Upper lobe of left lung (tissue), 6 donors: ENCODE data around the gene ADAM12. TPM values are rescaled to one million over a fixed set of nuclear protein-coding genes. Genes with fewer than 3 reads are reported as not detected.

Experiments
- ATAC-seq, 2 donors: fragments of 200-7000 bp; cut with Tn5 transposase; one replicate each; pipeline ENCODE4 v1.9.1; 2022; ENCODE audit warnings: mild to moderate bottlenecking in 2 of 2, moderate library complexity in 2 of 2; ENCODE audit not compliant: low FRiP score in 2 of 2
- DNase-seq, 2 donors: peaks; one replicate each; pipeline ENCODE4 v3.0.0-alpha.2; 2019 to 2020
- H3K27ac ChIP-seq, 4 donors: fragments of 200-600 bp; sonication (generic); one replicate each; pipeline ENCODE4 v1.5.1; 2016 to 2019
- H3K27me3 ChIP-seq, 4 donors: fragments of 200-600 bp; sonication (generic); one replicate each; pipeline ENCODE4 v1.5.1; 2017 to 2019
- H3K36me3 ChIP-seq, 4 donors: fragments of 200-600 bp; sonication (generic); one replicate each; pipeline ENCODE4 v1.5.1; 2016 to 2019
- H3K4me1 ChIP-seq, 4 donors: fragments of 200-600 bp; sonication (generic); one replicate each; pipeline ENCODE4 v1.5.1; 2018 to 2019
- H3K4me3 ChIP-seq, 4 donors: fragments of 200-600 bp; sonication (generic); one replicate each; pipeline ENCODE4 v1.5.1; 2017 to 2019; ENCODE audit warnings: mild to moderate bottlenecking in 2 of 4, moderate library complexity in 1 of 4
- H3K9me3 ChIP-seq, 4 donors: fragments of 200-600 bp; sonication (generic); one replicate each; pipeline ENCODE4 v1.5.1; 2018 to 2019
- CTCF ChIP-seq, 6 experiments: fragments of 450-650 bp in 4 of 6; fragments of 200-600 bp in 2 of 6; sonication (generic) in 2 of 6; IDR thresholded peaks; one replicate each; pipeline ENCODE4 v1.5.1; 2016 to 2019; ENCODE audit warnings: antibody characterized with exemption in 6 of 6
- EP300 ChIP-seq, 4 donors: sonication (generic); formaldehyde crosslinking; IDR thresholded peaks; one replicate each; pipeline ENCODE4 v1.5.1; 2017; ENCODE audit warnings: antibody characterized with exemption in 4 of 4, control low read depth in 2 of 4
- POLR2A ChIP-seq, 4 donors: fragments of 450-650 bp; IDR thresholded peaks; one replicate each; pipeline ENCODE4 v1.5.1; 2016 to 2017; ENCODE audit warnings: antibody characterized with exemption in 4 of 4, mild to moderate bottlenecking in 2 of 4
- POLR2AphosphoS5 ChIP-seq, 2 donors: sonication (generic); formaldehyde crosslinking; IDR thresholded peaks; one replicate each; pipeline ENCODE4 v1.5.1; 2017; ENCODE audit warnings: antibody characterized with exemption in 2 of 2
- WGBS, 2 donors: methylation state at CpG; one replicate each; pipeline ENCODE4 v1.1.5; 2017 to 2018; 5-methylcytosine and 5-hydroxymethylcytosine counted together
- total RNA-seq, 6 donors: library from RNA; depleted of rRNA in 4 of 6; stranded (reverse); fragments of >200 nt in 4 of 6; gene quantifications; one replicate each; pipeline versions ENCODE4 v1.1.0 to v1.2.1, GENCODE V29; 2016 to 2021
- donor health status: DM: no; HTN: no; CAD: no; lungs with moderate emphysema.
- donor health status: DM: no; HTN: yes; CAD: no; lungs with severe emphysema.

The ADAM12 gene
- total RNA-seq, 6 donors from 2014 or later: 0.44 to 3.7 (median 0.82) TPM

GRCh38 chr10:126224967-126225671, 163.2 kb downstream of the ADAM12 start:
- H3K27ac ChIP-seq: no peak overlapping the region
- H3K4me3 ChIP-seq: no peak overlapping the region
- no peak for TF ChIP-seq CTCF (IDR thresholded peaks at IDR 0.05)
- TF ChIP-seq EP300 (IDR thresholded peaks at IDR 0.05): no peak
- TF ChIP-seq POLR2AphosphoS5 (IDR thresholded peaks at IDR 0.05): no peak
- TF ChIP-seq POLR2A (IDR thresholded peaks at IDR 0.05): no peak
- no peaks in the 10 kb centered on the region for H3K36me3 ChIP-seq
- no peaks in the 10 kb centered on the region for H3K9me3 ChIP-seq
- WGBS, 2 donors: 78 to 80% methylated on average over 20 of the region's 20 CpGs
- no peaks in the 10 kb centered on the region for H3K27me3 ChIP-seq
- DNase-seq (no peak), ATAC-seq (no peak)
- H3K4me1 ChIP-seq: no peaks in the 10 kb centered on the region

GRCh38 chr10:126223512-126224067, 164.7 kb downstream of the ADAM12 start:
- H3K4me3 ChIP-seq: no peak overlapping the region
- TF ChIP-seq EP300 (IDR thresholded peaks at IDR 0.05) (no peak), POLR2AphosphoS5 (IDR thresholded peaks at IDR 0.05) (no peak), CTCF (IDR thresholded peaks at IDR 0.05) (no peak), POLR2A (IDR thresholded peaks at IDR 0.05) (no peak)
- H3K27ac ChIP-seq: no peak overlapping the region
- ATAC-seq (no peak), DNase-seq (no peak)
- H3K27me3 ChIP-seq: no peaks in the 10 kb centered on the region
- H3K9me3 ChIP-seq: no peaks in the 10 kb centered on the region
- no peaks in the 10 kb centered on the region for H3K4me1 ChIP-seq
- H3K36me3 ChIP-seq: no peaks in the 10 kb centered on the region
- WGBS, 2 donors: 83 to 88% methylated on average over 10 of the region's 10 CpGs

DNA sequence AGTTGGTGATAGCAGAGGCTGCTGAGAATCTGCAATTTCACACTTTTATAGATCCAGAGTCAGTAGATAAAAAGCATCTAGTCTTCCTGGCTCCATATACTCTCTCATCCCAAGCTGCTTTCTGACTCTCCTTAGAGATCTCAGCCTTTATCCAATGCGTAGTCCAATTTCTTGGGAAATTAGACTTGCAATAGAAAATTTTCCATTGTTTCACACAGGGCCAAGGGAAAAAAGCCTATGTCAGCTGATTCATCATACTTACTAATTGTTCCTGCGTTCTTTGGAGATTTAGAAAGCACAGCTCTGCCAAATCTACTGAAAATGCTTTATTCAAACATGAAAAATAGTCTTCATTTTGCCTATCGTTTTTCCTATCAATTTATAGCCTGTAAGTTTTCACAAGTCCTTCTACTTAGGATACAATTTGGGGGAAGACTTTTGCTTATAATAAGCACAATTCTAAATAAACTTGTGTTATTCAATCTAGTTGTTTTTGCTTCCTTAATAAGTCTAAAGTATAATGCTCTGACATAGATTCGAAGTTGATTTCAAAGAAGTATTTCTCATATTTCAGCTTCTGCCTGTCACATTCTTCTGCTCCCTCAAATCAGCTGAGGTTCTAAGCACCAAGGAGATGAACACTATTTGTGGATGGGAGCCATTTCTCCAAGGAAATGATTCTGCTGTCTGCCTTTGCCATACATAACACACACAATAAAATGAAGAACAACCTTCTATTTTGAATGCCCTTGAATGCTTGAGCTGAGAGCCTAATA, 165.4 kb downstream of the ADAM12 start:
- ATAC-seq (peak in 1 of 2 donors; percentile 35), DNase-seq (no peak)
- TF ChIP-seq CTCF (IDR thresholded peaks at IDR 0.05): no peak
- TF ChIP-seq POLR2A (IDR thresholded peaks at IDR 0.05): no peak
- TF ChIP-seq EP300 (IDR thresholded peaks at IDR 0.05): no peak
- no peak for TF ChIP-seq POLR2AphosphoS5 (IDR thresholded peaks at IDR 0.05)
- Histone ChIP-seq H3K4me1 (no peaks in the 10 kb centered on the region), H3K9me3 (no peaks in the 10 kb centered on the region), H3K27ac (no peak overlapping the region), H3K4me3 (no peak overlapping the region), H3K27me3 (no peaks in the 10 kb centered on the region), H3K36me3 (no peaks in the 10 kb centered on the region)
- WGBS, 2 donors: 62 to 70% methylated on average over 4 of the region's 4 CpGs

DNA sequence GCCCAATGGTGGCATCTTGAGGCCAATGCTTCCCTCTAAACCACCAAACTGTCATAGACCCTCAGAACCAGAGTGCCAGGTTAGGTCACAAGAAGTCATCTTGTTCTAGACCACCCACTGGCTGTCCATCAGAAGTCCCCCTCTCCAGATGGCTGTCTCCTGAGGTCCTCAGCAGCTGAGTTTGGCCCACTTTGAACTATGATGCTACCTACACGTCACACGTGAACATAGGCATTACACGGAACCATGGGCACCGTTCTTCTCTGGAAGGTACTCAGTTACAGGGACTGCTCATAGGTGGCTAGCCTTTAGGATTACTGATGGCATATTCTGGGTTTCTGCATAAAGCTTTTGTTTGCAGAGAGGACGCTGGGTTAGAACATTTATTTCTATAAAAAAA, 166.4 kb downstream of the ADAM12 start:
- no peak overlapping the region for H3K27ac ChIP-seq
- WGBS, 2 donors: 91 to 98% methylated on average over 5 of the region's 5 CpGs
- no peaks in the 10 kb centered on the region for H3K27me3 ChIP-seq
- no peaks in the 10 kb centered on the region for H3K36me3 ChIP-seq
- H3K4me1 ChIP-seq: no peaks in the 10 kb centered on the region
- ATAC-seq (no peak), DNase-seq (no peak)
- TF ChIP-seq CTCF (IDR thresholded peaks at IDR 0.05) (no peak), POLR2AphosphoS5 (IDR thresholded peaks at IDR 0.05) (no peak), POLR2A (IDR thresholded peaks at IDR 0.05) (no peak), EP300 (IDR thresholded peaks at IDR 0.05) (no peak)
- no peaks in the 10 kb centered on the region for H3K9me3 ChIP-seq
- H3K4me3 ChIP-seq: no peak overlapping the region
